ENCODE data around the gene TFB1M. TPM values are rescaled to one million over a fixed set of nuclear protein-coding genes. Genes with fewer than 3 reads are reported as not detected.

TFB1M gene
- total and polyA plus RNA-seq, 9 of the 15 experiments (the other 6 are each of a cell fraction or from before 2014, with no cell fraction given), result 34.6 to 145 (median 40.4) TPM

DNA sequence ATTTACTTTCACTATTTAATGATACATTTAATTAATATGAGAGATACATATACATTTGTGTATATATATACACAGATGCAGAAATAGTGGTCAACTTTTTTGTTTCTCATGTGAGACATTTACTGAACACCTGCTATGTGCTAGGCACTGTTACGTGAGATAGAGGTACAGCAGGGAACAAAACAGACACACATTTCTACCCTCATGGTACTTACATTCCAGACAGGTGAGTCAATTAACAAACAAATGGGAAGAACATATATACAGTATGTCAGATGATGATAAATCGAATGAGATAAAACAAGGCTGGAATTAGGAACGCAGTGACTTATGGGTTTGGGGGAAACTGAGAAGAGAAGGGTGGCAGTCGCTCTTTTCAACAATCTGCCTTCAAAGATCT, 5.1 kb downstream of the TFB1M start:
- Histone ChIP-seq H3K4me3 (no peak overlapping the region), H3K9ac (ENCODE audit: insufficient read depth in 1 of 2, low read depth in 2 of 2, low read length in 2 of 2) (no peak overlapping the region), H3K4me1 (replicated peaks in 1 of 2; ENCODE audit: control insufficient read depth in 2 of 2, insufficient read depth in 2 of 2, low read length in 2 of 2) (peaks cover 0 to 3% of the 10 kb centered on the region in 2 experiments; a peak in 2 of 5 replicates), H3K9me3 (replicated peaks; ENCODE audit: control insufficient read depth, insufficient read depth, low read depth, low read length) (no peaks in the 10 kb centered on the region), H4K20me1 (replicated peaks; ENCODE audit: control insufficient read depth, insufficient read depth, low read length) (no peaks in the 10 kb centered on the region), H3K9me1 (ENCODE audit: control insufficient read depth, insufficient read depth, low read length) (no peaks in the 10 kb centered on the region), H3K4me2 (ENCODE audit: insufficient read depth, low read length) (no peak overlapping the region), H3K27ac (ENCODE audit: extremely low read depth, low read depth, low read length) (no peak overlapping the region), H3K36me3 (ENCODE audit: control insufficient read depth, insufficient read depth, low read length) (peaks cover 78% of the 10 kb centered on the region), H3K79me2 (ENCODE audit: control insufficient read depth, insufficient read depth, low read length) (peaks cover 28% of the 10 kb centered on the region), H2AFZ (ENCODE audit: low read depth, low read length) (no peak overlapping the region), H3K27me3 (ENCODE audit: control insufficient read depth in 2 of 2, insufficient read depth in 2 of 2, low read length in 2 of 2) (no peaks in the 10 kb centered on the region)
- ChIA-PET CTCF (ENCODE audit: low intra/inter-chr PET ratio) (no interaction called here), POLR2A (no interaction called here)
- no TSS peak for BruUV-seq (replicated peaks)
- in situ Hi-C loops (cut with MboI), result loop anchor here (25.0 kb wide), 1 partner anchor 1878 kb away; no protein-coding TSS in a partner anchor
- FAIRE-seq (no peak), DNase-seq (ENCODE audit: extremely low read depth in 1 of 4, low spot score in 3 of 4) (no peak), ATAC-seq (no peak)
- WGBS (ENCODE audit: insufficient coverage, low coverage, missing lambda C conversion rate), result 85% methylated on average over 4 of the region's 4 CpGs
- intact Hi-C loops (cut with micrococcal nuclease), result no loop called here
- TF ChIP-seq GTF2E2 (tag; IDR thresholded peaks at IDR 0.05) (no peak), RAD51 (IDR thresholded peaks at IDR 0.05; ENCODE audit: borderline replicate concordance, low read depth) (no peak), MECOM (CRISPR knock-in tag; IDR thresholded peaks at IDR 0.05) (no peak), ZNF561 (CRISPR knock-in tag; conservative IDR thresholded peaks at IDR 0.05) (no peak), PTRF (tag; IDR thresholded peaks at IDR 0.05) (no peak), RNF2 (IDR thresholded peaks at IDR 0.05) (no peak), ZNF699 (CRISPR knock-in tag; IDR thresholded peaks at IDR 0.05; ENCODE audit: insufficient replicate concordance) (no peak), GABPB2 (CRISPR knock-in tag; conservative IDR thresholded peaks at IDR 0.05) (no peak), ZNF140 (CRISPR knock-in tag; IDR thresholded peaks at IDR 0.05) (no peak)
- TF ChIP-seq, protein P1, sequence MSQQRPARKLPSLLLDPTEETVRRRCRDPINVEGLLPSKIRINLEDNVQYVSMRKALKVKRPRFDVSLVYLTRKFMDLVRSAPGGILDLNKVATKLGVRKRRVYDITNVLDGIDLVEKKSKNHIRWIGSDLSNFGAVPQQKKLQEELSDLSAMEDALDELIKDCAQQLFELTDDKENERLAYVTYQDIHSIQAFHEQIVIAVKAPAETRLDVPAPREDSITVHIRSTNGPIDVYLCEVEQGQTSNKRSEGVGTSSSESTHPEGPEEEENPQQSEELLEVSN (IDR thresholded peaks at IDR 0.05; ENCODE audit: borderline replicate concordance in 1 of 2, extremely low read depth in 1 of 2, insufficient read depth in 1 of 2, insufficient read length in 1 of 2, low read depth in 1 of 2, low read length in 1 of 2, poor library complexity in 1 of 2, severe bottlenecking in 1 of 2), result no peak
- TF ChIP-seq, protein P2, sequence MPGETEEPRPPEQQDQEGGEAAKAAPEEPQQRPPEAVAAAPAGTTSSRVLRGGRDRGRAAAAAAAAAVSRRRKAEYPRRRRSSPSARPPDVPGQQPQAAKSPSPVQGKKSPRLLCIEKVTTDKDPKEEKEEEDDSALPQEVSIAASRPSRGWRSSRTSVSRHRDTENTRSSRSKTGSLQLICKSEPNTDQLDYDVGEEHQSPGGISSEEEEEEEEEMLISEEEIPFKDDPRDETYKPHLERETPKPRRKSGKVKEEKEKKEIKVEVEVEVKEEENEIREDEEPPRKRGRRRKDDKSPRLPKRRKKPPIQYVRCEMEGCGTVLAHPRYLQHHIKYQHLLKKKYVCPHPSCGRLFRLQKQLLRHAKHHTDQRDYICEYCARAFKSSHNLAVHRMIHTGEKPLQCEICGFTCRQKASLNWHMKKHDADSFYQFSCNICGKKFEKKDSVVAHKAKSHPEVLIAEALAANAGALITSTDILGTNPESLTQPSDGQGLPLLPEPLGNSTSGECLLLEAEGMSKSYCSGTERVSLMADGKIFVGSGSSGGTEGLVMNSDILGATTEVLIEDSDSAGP (CRISPR knock-in tag; IDR thresholded peaks at IDR 0.05), result no peak
- TF ChIP-seq, protein P3, sequence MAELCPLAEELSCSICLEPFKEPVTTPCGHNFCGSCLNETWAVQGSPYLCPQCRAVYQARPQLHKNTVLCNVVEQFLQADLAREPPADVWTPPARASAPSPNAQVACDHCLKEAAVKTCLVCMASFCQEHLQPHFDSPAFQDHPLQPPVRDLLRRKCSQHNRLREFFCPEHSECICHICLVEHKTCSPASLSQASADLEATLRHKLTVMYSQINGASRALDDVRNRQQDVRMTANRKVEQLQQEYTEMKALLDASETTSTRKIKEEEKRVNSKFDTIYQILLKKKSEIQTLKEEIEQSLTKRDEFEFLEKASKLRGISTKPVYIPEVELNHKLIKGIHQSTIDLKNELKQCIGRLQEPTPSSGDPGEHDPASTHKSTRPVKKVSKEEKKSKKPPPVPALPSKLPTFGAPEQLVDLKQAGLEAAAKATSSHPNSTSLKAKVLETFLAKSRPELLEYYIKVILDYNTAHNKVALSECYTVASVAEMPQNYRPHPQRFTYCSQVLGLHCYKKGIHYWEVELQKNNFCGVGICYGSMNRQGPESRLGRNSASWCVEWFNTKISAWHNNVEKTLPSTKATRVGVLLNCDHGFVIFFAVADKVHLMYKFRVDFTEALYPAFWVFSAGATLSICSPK (IDR thresholded peaks at IDR 0.05; ENCODE audit: borderline replicate concordance), result no peak
